NCI-H2196 (cell line): ENCODE results near the gene LGR6.
"Not testable (repeated sequence)": the region's sequence is repeated elsewhere in the genome, so short reads cannot be mapped to it uniquely, and the experiment has no call there.

Source experiments
- DNase-seq: peaks from one replicate; lab custom pipeline; 2025; ENCODE audit not compliant: unreplicated experiment; lab: John Stamatoyannopoulos, UW

Gene LGR6

GRCh38 chr1:202193614-202194327, at the start of gene LGR6:
TSS of gene LGR6 (plus strand) at chr1:202193799. CDS start at chr1:202193990, 191 bp downstream.
- no peak for DNase-seq

GRCh38 chr1:202144402-202145067, 49.1 kb upstream of the LGR6 start, which contains the start of gene ARL8A:
TSS of gene ARL8A (minus strand) at chr1:202144737. CDS start at chr1:202144572, 165 bp downstream.
- peak; percentile 45 for DNase-seq

GRCh38 chr1:202145068-202145743, 48.4 kb upstream of the LGR6 start:
- DNase-seq: no peak

- DNase-seq: not testable (repeated sequence)
Measured at GRCh38 chr1:202145744-202146140, 47.9 kb upstream of the LGR6 start.

- DNase-seq: no peak
Measured at GRCh38 chr1:202146279-202146678, 47.3 kb upstream of the LGR6 start.

GRCh38 chr1:202146993-202147392, 46.6 kb upstream of the LGR6 start:
- no peak for DNase-seq

GRCh38 chr1:202148391-202148790, 45.2 kb upstream of the LGR6 start:
- DNase-seq: no peak

GRCh38 chr1:202149566-202149965, 44.0 kb upstream of the LGR6 start:
- no peak for DNase-seq

GRCh38 chr1:202150187-202150586, 43.4 kb upstream of the LGR6 start:
- DNase-seq: no peak

- no peak for DNase-seq
Measured at GRCh38 chr1:202150602-202151001, 43.0 kb upstream of the LGR6 start.

- no peak for DNase-seq
Measured at GRCh38 chr1:202151045-202151444, 42.6 kb upstream of the LGR6 start.

GRCh38 chr1:202152399-202152798, 41.2 kb upstream of the LGR6 start:
- no peak for DNase-seq

- DNase-seq: no peak
Measured at GRCh38 chr1:202153284-202153683, 40.3 kb upstream of the LGR6 start.

GRCh38 chr1:202154148-202154765, 39.3 kb upstream of the LGR6 start:
- no peak for DNase-seq

- DNase-seq: peak; percentile 58
Measured at GRCh38 chr1:202154766-202155477, 38.7 kb upstream of the LGR6 start.

GRCh38 chr1:202155478-202156021, 38.0 kb upstream of the LGR6 start:
- DNase-seq: peak; percentile 86

- no peak for DNase-seq
Measured at GRCh38 chr1:202156590-202156989, 37.0 kb upstream of the LGR6 start.

GRCh38 chr1:202157945-202158344, 35.7 kb upstream of the LGR6 start:
- no peak for DNase-seq

GRCh38 chr1:202158810-202159533, 34.6 kb upstream of the LGR6 start:
- no peak for DNase-seq
